GM12878 (cell line): Measurements from ENCODE around the gene TCL1B. TPM values are rescaled to one million over a fixed set of nuclear protein-coding genes. Genes with fewer than 3 reads are reported as not detected.

ENCODE experiments used
- ATAC-seq: fragments of 200-7000 bp; cut with Tn5 transposase; 3 replicates; pipeline ENCODE4 v1.9.1; 2020; ENCODE audit warnings: mild to moderate bottlenecking, moderate library complexity
- BruUV-seq: library from RNA; stranded (reverse); fragments of 400-500 nt; replicated peaks from 2 replicates; lab custom pipeline; 2021; lab: Mats Ljungman, UMichigan
- CTCF ChIA-PET: fragments of 300-600 bp; sonication (Branson Sonifier 250); formaldehyde crosslinking; extraction: SDS; loops from one replicate; lab custom pipeline; 2021; ENCODE audit warnings: inconsistent platforms; lab: Yijun Ruan, JAX
- POLR2A ChIA-PET: fragments of 350-600 bp; formaldehyde crosslinking; extraction: SDS; loops from one replicate; lab custom pipeline; 2021; ENCODE audit warnings: inconsistent platforms; lab: Charles Lee
- RAD21 ChIA-PET: fragments of 300-600 bp; sonication (Branson Sonifier 250); formaldehyde crosslinking; loops from one replicate; lab custom pipeline; 2023; ENCODE audit warnings: antibody characterized with exemption; ENCODE audit not compliant: unreplicated experiment; lab: Charles Lee
- SMC1A ChIA-PET: fragments of 300-600 bp; sonication (Branson Sonifier 250); formaldehyde crosslinking; loops from one replicate; lab custom pipeline; 2023; ENCODE audit not compliant: unreplicated experiment, uncharacterized antibody; lab: Charles Lee
- DNase-seq: peaks from one replicate; pipeline ENCODE4 v3.0.0-alpha.2; 2011; ENCODE audit warnings: low read depth, low spot score
- FAIRE-seq: peaks from 3 replicates; lab custom pipeline; 2011; peaks lifted over from hg19 to GRCh38; lab: Jason Lieb, UNC
- H2AFZ ChIP-seq: 2 replicates; pipeline ENCODE4 v1.6.0; 2011; ENCODE audit warnings: low read depth, low read length, control low read depth; ENCODE audit not compliant: control insufficient read depth
- H3K27ac ChIP-seq: 2 replicates; pipeline ENCODE4 v1.5.1; 2011; ENCODE audit warnings: control low read depth; ENCODE audit not compliant: control insufficient read depth, insufficient read depth
- H3K27me3 ChIP-seq, 2 experiments: replicated peaks in 1 of 2; 2 replicates each; pipeline versions ENCODE4 v1.6.0 to v1.6.1; 2011; ENCODE audit warnings: low read length in 1 of 2; ENCODE audit not compliant: control insufficient read depth in 2 of 2, insufficient read depth in 2 of 2
- H3K36me3 ChIP-seq, 2 experiments: 2 replicates each; pipeline ENCODE4 v1.5.1; 2011; ENCODE audit warnings: low read length in 1 of 2; ENCODE audit not compliant: control insufficient read depth in 2 of 2, insufficient read depth in 2 of 2
- H3K4me1 ChIP-seq: 2 replicates; pipeline ENCODE4 v1.6.1; 2011; ENCODE audit warnings: mild to moderate bottlenecking, low read length, moderate library complexity, mixed read lengths; ENCODE audit not compliant: control insufficient read depth, insufficient read depth
- H3K4me2 ChIP-seq: 2 replicates; pipeline ENCODE4 v1.6.0; 2011; ENCODE audit warnings: control low read depth; ENCODE audit not compliant: control insufficient read depth, insufficient read depth
- H3K4me3 ChIP-seq: fragments of 200-600 bp; sonication (generic); 2 replicates; pipeline ENCODE4 v1.5.1; 2016
- H3K79me2 ChIP-seq: 2 replicates; pipeline ENCODE4 v1.6.0; 2011; ENCODE audit warnings: low read length; ENCODE audit not compliant: control insufficient read depth, insufficient read depth
- H3K9ac ChIP-seq: 2 replicates; pipeline ENCODE4 v1.8.0; 2011; ENCODE audit warnings: low read length, control low read depth, mixed read lengths; ENCODE audit not compliant: control insufficient read depth, insufficient read depth
- H3K9me3 ChIP-seq: replicated peaks from 3 replicates; pipeline ENCODE4 v1.5.1; 2011; ENCODE audit warnings: mild to moderate bottlenecking, low read length; ENCODE audit not compliant: control insufficient read depth, insufficient read depth
- H4K20me1 ChIP-seq: 2 replicates; pipeline ENCODE4 v1.6.0; 2011; ENCODE audit not compliant: control insufficient read depth, insufficient read depth
- CBX3 ChIP-seq: fragments of 200-600 bp; sonication (generic); IDR thresholded peaks from 2 replicates; pipeline ENCODE4 v1.6.1; 2016; ENCODE audit warnings: low read depth, borderline replicate concordance
- CHD1 ChIP-seq: IDR thresholded peaks from 2 replicates; pipeline ENCODE4 v1.6.1; 2012; ENCODE audit warnings: low read depth, low read length, improper control_type of control experiment
- JUND ChIP-seq: IDR thresholded peaks from 2 replicates; pipeline ENCODE4 v1.6.1; 2012; ENCODE audit warnings: low read depth, mild to moderate bottlenecking, low read length, improper control_type of control experiment, moderate library complexity
- POLR2AphosphoS5 ChIP-seq: IDR thresholded peaks from 2 replicates; pipeline ENCODE4 v1.6.1; 2011; ENCODE audit warnings: mild to moderate bottlenecking, low read length, inconsistent platforms
- SIN3A ChIP-seq: IDR thresholded peaks from 2 replicates; pipeline ENCODE4 v1.6.1; 2012; ENCODE audit warnings: low read depth, low read length, improper control_type of control experiment
- ZBTB4 ChIP-seq: fragments of 450-650 bp; formaldehyde crosslinking; IDR thresholded peaks from 2 replicates; pipeline ENCODE4 v1.4.0; 2022; ENCODE audit warnings: mild to moderate bottlenecking, moderate library complexity
- WGBS: methylation state at CpG from one replicate; pipeline ENCODE4 v1.1.6; 2016; ENCODE audit warnings: low lambda C conversion rate; ENCODE audit not compliant: insufficient replicate concordance, insufficient coverage; ENCODE audit errors: missing lambda C conversion rate; 5-methylcytosine and 5-hydroxymethylcytosine counted together
- in situ Hi-C: fragments of 300-500 bp; cut with MboI; formaldehyde crosslinking; loops from 9 replicates; pipeline ENCODE4 v1.14.3; 2018; ENCODE audit warnings: mixed read lengths
- intact Hi-C: fragments of 100-400 bp; cut with micrococcal nuclease; formaldehyde crosslinking; loops from one replicate; pipeline ENCODE4 v1.14.2; 2022; ENCODE audit not compliant: unreplicated experiment
- polyA plus RNA-seq, 11 experiments: library from polyadenylated mRNA; depleted of rRNA in 4 of 11; unstranded in 6 of 11; stranded (reverse) in 5 of 11; fragments of >200 nt; fragmentation: Nextera tagmentation in 4 of 11; fragmentation: Illumina TruSeq in 1 of 11; extraction: Ambion mirVana in 4 of 11; extraction: Trizol in 1 of 11; gene quantifications; 1 replicate in 1 of 11; 2 replicates in 10 of 11; pipeline versions ENCODE4 v1.2.1 to v1.2.3, GENCODE V29; 2011 to 2016; ENCODE audit warnings: inconsistent platforms in 2 of 11, missing spikeins in 2 of 11, low read depth in 1 of 11
- total RNA-seq, 4 experiments: library from RNA; depleted of rRNA in 3 of 4; stranded (reverse); fragments of >200 nt in 3 of 4; fragmentation: Illumina TruSeq in 1 of 4; extraction: Trizol in 1 of 4; gene quantifications; 2 replicates each; pipeline versions ENCODE4 v1.2.1 to v1.2.3, GENCODE V29; 2013 to 2021
- TF ChIP-seq, protein P1 (sequence below): IDR thresholded peaks from 2 replicates; pipeline ENCODE4 v1.6.1; 2012; ENCODE audit warnings: improper control_type of control experiment, low read depth, low read length; ENCODE audit not compliant: insufficient replicate concordance
- TF ChIP-seq, protein P2 (sequence below): fragments of 450-650 bp; conservative IDR thresholded peaks from 2 replicates; pipeline ENCODE4 v1.6.1; 2017; ENCODE audit warnings: mild to moderate bottlenecking, moderate library complexity

Gene TCL1B
- total and polyA plus RNA-seq, 10 of the 15 experiments (the other 5 are each of a cell fraction or from before 2014, with no cell fraction given) = 0.10 to 0.18 (median 0.13) TPM; not detected in 6

DNA sequence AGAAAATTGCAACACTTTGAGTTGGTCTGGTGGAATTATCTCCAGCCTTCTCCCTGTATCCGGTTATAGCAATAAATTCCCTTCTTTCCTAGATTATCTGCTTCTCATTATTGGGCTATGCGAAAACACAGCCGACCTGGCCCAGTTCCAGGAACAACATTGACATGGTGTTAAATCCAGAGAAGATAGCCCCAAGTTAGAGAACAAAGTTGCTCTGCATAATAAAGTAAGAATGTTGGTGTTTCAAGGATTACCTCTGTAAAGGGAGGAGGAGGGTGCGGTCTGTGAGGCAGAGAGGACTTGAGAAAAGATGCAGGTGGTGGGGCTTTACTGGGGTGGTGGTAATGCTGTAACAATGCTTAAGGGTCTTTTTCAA is 15.6 kb downstream of the TCL1B start:
- no TSS peak for BruUV-seq
- TF ChIP-seq POLR2AphosphoS5 (no peak), SIN3A (no peak), ZBTB4 (CRISPR knock-in tag) (no peak), CBX3 (no peak), CHD1 (no peak), JUND (no peak)
- TF ChIP-seq, protein P1, sequence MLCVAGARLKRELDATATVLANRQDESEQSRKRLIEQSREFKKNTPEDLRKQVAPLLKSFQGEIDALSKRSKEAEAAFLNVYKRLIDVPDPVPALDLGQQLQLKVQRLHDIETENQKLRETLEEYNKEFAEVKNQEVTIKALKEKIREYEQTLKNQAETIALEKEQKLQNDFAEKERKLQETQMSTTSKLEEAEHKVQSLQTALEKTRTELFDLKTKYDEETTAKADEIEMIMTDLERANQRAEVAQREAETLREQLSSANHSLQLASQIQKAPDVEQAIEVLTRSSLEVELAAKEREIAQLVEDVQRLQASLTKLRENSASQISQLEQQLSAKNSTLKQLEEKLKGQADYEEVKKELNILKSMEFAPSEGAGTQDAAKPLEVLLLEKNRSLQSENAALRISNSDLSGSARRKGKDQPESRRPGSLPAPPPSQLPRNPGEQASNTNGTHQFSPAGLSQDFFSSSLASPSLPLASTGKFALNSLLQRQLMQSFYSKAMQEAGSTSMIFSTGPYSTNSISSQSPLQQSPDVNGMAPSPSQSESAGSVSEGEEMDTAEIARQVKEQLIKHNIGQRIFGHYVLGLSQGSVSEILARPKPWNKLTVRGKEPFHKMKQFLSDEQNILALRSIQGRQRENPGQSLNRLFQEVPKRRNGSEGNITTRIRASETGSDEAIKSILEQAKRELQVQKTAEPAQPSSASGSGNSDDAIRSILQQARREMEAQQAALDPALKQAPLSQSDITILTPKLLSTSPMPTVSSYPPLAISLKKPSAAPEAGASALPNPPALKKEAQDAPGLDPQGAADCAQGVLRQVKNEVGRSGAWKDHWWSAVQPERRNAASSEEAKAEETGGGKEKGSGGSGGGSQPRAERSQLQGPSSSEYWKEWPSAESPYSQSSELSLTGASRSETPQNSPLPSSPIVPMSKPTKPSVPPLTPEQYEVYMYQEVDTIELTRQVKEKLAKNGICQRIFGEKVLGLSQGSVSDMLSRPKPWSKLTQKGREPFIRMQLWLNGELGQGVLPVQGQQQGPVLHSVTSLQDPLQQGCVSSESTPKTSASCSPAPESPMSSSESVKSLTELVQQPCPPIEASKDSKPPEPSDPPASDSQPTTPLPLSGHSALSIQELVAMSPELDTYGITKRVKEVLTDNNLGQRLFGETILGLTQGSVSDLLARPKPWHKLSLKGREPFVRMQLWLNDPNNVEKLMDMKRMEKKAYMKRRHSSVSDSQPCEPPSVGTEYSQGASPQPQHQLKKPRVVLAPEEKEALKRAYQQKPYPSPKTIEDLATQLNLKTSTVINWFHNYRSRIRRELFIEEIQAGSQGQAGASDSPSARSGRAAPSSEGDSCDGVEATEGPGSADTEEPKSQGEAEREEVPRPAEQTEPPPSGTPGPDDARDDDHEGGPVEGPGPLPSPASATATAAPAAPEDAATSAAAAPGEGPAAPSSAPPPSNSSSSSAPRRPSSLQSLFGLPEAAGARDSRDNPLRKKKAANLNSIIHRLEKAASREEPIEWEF = no peak
- TF ChIP-seq, protein P2, sequence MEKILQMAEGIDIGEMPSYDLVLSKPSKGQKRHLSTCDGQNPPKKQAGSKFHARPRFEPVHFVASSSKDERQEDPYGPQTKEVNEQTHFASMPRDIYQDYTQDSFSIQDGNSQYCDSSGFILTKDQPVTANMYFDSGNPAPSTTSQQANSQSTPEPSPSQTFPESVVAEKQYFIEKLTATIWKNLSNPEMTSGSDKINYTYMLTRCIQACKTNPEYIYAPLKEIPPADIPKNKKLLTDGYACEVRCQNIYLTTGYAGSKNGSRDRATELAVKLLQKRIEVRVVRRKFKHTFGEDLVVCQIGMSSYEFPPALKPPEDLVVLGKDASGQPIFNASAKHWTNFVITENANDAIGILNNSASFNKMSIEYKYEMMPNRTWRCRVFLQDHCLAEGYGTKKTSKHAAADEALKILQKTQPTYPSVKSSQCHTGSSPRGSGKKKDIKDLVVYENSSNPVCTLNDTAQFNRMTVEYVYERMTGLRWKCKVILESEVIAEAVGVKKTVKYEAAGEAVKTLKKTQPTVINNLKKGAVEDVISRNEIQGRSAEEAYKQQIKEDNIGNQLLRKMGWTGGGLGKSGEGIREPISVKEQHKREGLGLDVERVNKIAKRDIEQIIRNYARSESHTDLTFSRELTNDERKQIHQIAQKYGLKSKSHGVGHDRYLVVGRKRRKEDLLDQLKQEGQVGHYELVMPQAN = no peak
- no peak overlapping the region for H3K4me3 ChIP-seq
- no peaks in the 10 kb centered on the region for H4K20me1 ChIP-seq
- no peak overlapping the region for H3K4me2 ChIP-seq
- no peaks in the 10 kb centered on the region for H3K27me3 ChIP-seq
- H2AFZ ChIP-seq = no peak overlapping the region
- ChIA-PET RAD21 (interaction anchor here (1.1 to 1.5 kb wide), 2 partner anchors 72 to 135 kb away, joined by 3 to 4 read pairs; no protein-coding TSS in a partner anchor), CTCF (interaction anchor here (2.3 kb wide), 1 partner anchor 9 kb away, joined by 6 read pairs; no protein-coding TSS in a partner anchor), POLR2A (no interaction called here), SMC1A (interaction anchor here (1.1 kb wide), 1 partner anchor 259 kb away, joined by 3 read pairs; no protein-coding TSS in a partner anchor)
- H3K27ac ChIP-seq = no peak overlapping the region
- in situ Hi-C loops (no loop called here), intact Hi-C loops (no loop called here)
- no peaks in the 10 kb centered on the region for H3K36me3 ChIP-seq
- no peak overlapping the region for H3K9ac ChIP-seq
- ATAC-seq = no peak
- peaks cover 29% of the 10 kb centered on the region for H3K4me1 ChIP-seq
- no peak for DNase-seq
- FAIRE-seq = no peak
- no peaks in the 10 kb centered on the region for H3K79me2 ChIP-seq
- H3K9me3 ChIP-seq = no peaks in the 10 kb centered on the region
- 75% methylated on average over 4 of the region's 4 CpGs for WGBS
